GM18502 (cell line): ENCODE measurements around the gene IGDCC3.

Experiments used
- ATAC-seq: cut with Tn5 transposase; IDR thresholded peaks from one replicate; pipeline ENCODE4 v1.9.1; 2021; ENCODE audit warnings: mild to moderate bottlenecking; ENCODE audit not compliant: unreplicated experiment, poor library complexity

IGDCC3 gene

GRCh38 chr15:65377976-65378366 lies at the start of gene IGDCC3:
Gene IGDCC3 (minus strand): TSS chr15:65378002. CDS start chr15:65377788, 214 bp downstream.
- no peak for ATAC-seq

GRCh38 chr15:65426216-65426853 lies 48.5 kb upstream of the IGDCC3 start:
- ATAC-seq, result no peak

DNA sequence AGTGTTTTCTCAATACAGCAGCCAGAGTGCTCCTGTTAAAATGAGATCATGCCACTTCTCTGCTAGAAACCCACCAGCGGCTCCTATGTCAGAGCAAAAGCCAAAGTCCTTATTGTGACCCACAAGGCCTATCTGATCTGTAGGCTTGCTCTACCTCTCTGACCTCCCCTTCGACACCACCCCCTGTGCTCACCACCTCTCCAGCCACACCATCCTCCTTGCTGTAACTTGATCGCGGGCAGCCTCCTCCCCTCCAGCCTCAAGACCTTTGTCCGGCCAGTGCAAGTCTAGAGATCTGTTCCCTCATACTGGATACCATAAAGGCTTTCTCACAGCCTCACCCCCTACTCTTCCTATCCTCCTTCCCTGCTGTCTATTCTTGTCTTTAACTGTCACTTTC lies 46.9 kb upstream of the IGDCC3 start:
- no peak for ATAC-seq

- ATAC-seq, result no peak
These were observed 46.3 kb upstream of the IGDCC3 start for GRCh38 chr15:65423976-65424679.

GRCh38 chr15:65423150-65423975 lies 45.6 kb upstream of the IGDCC3 start:
- no peak for ATAC-seq

DNA sequence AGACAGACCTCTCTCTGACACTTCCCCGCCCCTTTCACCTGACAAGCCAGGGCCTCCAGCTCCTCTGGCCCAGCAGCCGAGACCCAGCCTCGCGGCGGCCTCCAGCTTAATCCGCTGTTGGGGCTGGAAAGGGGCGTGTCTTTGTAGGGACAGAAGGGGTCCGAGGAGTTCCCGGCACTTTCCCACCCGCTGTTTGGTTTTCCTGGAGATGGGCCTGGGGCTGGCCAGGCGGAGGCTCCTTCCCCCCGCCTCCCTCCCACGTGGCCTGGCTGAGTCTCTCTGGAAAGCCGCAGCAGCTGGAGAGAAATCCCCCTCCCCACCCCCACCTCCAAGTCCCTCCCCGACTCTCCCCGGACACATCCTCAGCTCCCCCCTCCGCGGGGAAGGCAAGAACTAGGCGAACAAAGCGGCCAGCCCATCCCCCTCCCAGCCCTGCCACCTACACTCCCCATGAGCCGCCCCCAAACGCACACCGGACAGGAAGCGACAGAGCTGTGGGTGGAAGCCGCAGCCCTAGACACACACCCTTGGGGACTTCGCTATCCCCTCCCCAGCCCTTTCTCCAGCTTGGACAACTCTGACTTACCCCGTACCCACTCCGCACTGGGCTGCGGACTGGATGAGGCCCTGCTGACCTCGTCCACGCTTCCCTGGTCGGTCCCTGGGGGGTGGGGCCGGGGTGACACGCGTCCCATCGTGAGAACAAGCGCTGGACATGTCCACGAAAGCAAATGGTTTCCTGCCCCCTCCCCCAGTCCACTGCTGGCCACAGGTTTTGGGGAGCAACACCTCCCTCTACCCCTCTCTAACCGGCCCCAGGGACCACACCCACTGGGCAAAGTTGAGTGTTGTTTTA lies 43.8 kb upstream of the IGDCC3 start:
- no peak for ATAC-seq

GRCh38 chr15:65420975-65421359 lies 43.2 kb upstream of the IGDCC3 start:
- no peak for ATAC-seq

- ATAC-seq, result no peak
These were observed 40.8 kb upstream of the IGDCC3 start for GRCh38 chr15:65418596-65418995.

- no peak for ATAC-seq
These were observed 39.1 kb upstream of the IGDCC3 start for GRCh38 chr15:65416845-65417416.

GRCh38 chr15:65414841-65415621 lies 37.2 kb upstream of the IGDCC3 start:
- ATAC-seq, result no peak

DNA sequence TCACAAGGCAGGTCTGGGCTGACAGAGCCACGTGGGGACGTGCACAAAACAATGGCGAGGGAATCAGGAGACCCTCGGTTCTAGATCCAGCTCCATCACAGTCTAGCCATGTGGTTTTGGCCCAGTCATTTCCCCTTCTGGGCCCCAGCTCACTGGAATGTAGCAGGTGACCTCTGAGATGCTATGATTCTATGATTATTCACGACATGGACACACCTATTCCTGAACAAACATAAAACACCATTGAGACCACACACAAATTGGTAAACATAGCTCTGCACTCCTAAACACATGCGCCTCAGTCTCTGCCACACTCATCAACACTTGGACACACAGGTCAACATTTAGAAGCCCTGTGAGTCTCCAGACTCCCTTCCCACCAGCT lies 36.0 kb upstream of the IGDCC3 start:
- ATAC-seq, result no peak

DNA sequence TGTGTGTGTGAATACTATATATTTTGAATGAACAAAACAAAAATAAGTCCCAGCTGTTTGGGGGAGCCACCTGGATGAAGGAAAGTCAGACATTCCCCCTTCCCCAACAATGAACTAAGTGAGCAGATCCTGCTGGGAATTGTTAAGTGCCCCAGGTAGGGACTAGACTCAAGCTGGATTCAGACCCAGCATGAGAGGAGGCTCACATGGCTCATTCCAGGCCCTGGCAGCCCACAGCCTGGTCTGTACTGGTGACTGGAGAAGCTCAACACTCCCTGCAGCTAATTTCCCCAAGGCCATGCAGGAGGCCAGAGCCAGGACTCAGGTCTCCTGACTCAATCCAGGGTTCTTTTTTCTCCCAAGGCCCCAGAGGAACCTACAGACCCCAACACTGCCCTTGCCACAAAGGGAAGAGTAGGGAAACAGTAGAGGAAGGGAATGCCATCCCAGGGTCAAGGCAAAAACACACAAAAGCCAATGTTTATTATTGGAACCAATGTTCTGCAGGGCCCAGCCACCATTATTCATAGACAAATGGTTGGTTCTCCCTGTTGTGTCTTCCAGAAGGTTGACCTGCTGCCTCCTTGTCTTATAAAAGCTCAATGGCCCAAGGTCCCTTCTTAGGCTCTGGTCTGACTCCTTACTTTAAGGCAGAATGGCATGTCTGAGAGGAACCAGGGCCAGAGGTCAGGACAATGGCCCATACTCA lies 35.4 kb upstream of the IGDCC3 start:
- no peak for ATAC-seq

- ATAC-seq, result no peak
These were observed 34.8 kb upstream of the IGDCC3 start for GRCh38 chr15:65412556-65412955.

DNA sequence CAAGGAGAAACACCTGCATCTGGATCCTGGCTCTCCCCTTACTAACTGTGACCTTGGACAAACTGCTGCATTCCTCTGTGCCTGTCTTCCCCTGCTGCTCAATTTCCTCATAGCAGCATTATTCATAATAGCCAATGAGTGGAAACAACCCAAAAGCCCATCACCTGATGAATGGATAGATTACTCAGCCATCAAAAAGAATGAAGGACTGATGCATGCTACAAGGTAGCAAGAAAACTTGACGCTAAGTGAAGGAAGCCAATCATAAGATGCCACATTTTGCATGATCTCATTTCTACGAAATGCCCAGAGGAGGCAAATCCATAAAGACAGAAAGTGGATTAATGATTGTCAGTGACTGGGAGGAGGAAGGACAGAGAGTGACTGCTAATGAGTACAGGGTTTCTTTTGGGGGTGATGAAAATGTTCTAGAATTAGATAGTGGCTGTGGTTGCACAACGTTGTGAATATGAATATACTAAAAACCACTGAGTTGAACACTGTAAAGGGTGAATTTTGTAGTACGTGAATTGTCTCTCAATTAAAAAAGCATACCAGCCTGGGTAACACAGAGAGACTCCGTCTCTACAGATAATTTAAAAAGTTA lies 33.8 kb upstream of the IGDCC3 start:
- no peak for ATAC-seq

- no peak for ATAC-seq
These were observed 33.2 kb upstream of the IGDCC3 start for GRCh38 chr15:65410972-65411371.

DNA sequence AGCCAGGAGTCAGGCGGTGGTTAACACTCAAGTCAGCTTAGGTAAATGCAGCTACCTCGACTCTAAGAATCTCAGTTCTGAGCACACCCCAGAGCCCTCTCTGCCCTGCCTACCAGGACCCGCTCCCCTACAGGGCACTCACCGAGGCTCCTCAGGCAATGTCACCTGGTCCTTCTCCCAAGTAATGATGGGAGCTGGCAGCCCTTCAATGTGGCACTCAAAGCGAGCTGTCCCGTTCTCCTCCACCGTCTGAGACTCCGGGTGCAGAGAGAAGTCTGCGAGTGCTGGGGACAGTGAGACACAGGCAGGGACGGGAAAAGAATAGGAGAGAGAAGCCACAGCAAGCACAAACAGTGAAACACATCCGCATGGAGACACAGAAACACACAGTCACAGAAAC lies 32.2 kb upstream of the IGDCC3 start:
- ATAC-seq, result no peak

DNA sequence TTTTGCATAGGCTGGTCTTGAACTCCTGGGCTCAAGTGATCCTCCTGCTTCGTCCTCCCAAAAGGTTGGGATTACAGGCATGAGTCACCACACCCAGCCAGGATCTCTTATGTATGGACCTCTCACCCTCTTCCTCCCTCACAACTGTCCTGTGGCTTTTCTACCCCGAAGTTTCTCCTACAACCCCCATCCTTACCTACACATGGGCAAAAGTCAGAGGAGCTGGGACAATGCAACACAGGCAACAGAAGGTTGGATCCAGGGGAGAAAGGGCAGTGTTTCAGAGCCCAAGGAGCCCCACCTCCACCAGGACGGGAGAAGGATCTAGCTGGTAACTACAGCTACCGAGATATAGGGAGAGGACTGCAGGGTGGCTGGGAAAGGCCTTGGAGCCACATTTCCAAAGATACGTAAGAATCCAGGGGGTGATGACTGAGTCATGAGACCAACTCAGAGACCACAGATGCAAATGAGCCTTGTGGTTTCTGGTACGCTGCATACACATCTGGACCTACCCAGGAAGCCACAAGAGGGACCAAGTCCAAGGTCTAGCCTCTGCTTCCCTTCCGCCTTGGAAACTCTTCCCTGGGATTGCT lies 31.3 kb upstream of the IGDCC3 start:
- ATAC-seq, result no peak
